HEK293 (cell line): ENCODE data around the gene RIN2.

Experiments used
- CTCF ChIA-PET: fragments of 350-600 bp; formaldehyde crosslinking; extraction: SDS; loops from one replicate; lab custom pipeline; 2021; ENCODE audit warnings: antibody characterized with exemption; lab: Yijun Ruan, JAX
- POLR2A ChIA-PET: fragments of 300-600 bp; formaldehyde crosslinking; extraction: SDS; loops from one replicate; lab custom pipeline; 2020; ENCODE audit warnings: antibody characterized with exemption, inconsistent platforms; lab: Yijun Ruan, JAX
- H3K27ac ChIP-seq: fragments of 200-500 bp; sonication (Bioruptor generic); 2 replicates; pipeline ENCODE4 v1.5.1; 2014; ENCODE audit warnings: low read depth, low read length, control low read depth, inconsistent platforms; ENCODE audit errors: extremely low read depth
- H3K36me3 ChIP-seq, 2 experiments: fragments of 200-500 bp in 1 of 2; sonication (Bioruptor generic) in 1 of 2; 1 replicate in 1 of 2; 2 replicates in 1 of 2; pipeline ENCODE4 v1.5.1; 2014 to 2017; ENCODE audit warnings: inconsistent platforms in 2 of 2, low read length in 2 of 2; ENCODE audit not compliant: control insufficient read depth in 2 of 2, insufficient read depth in 1 of 2
- H3K4me1 ChIP-seq: fragments of 200-500 bp; sonication (Bioruptor generic); 2 replicates; pipeline ENCODE4 v1.5.1; 2014; ENCODE audit warnings: mild to moderate bottlenecking, low read length, inconsistent platforms; ENCODE audit not compliant: control insufficient read depth, insufficient read depth
- H3K4me3 ChIP-seq: 2 replicates; pipeline ENCODE4 v1.5.1; 2011; ENCODE audit warnings: low read depth, mild to moderate bottlenecking, control low read depth, low read length, moderate library complexity
- H3K9me3 ChIP-seq: fragments of 200-500 bp; sonication (Bioruptor generic); 2 replicates; pipeline ENCODE4 v1.5.1; 2014; ENCODE audit warnings: low read depth, low read length, inconsistent platforms; ENCODE audit not compliant: control insufficient read depth, insufficient read depth
- OSR2 ChIP-seq: fragments of 450-650 bp; formaldehyde crosslinking; IDR thresholded peaks from 2 replicates; pipeline ENCODE4 v1.5.1; 2016; ENCODE audit warnings: missing biosample characterization, missing genetic modification characterization
- SCRT1 ChIP-seq: fragments of 450-650 bp; formaldehyde crosslinking; IDR thresholded peaks from 2 replicates; pipeline ENCODE4 v1.5.1; 2016; ENCODE audit warnings: missing biosample characterization, missing genetic modification characterization, borderline replicate concordance
- SP2 ChIP-seq: fragments of 450-650 bp; formaldehyde crosslinking; IDR thresholded peaks from 2 replicates; pipeline ENCODE4 v1.5.1; 2016; ENCODE audit warnings: missing biosample characterization, missing genetic modification characterization
- SP7 ChIP-seq: fragments of 450-650 bp; formaldehyde crosslinking; IDR thresholded peaks from 2 replicates; pipeline ENCODE4 v1.5.1; 2016; ENCODE audit warnings: missing biosample characterization, missing genetic modification characterization
- TRIM28 ChIP-seq: IDR thresholded peaks from 2 replicates; pipeline ENCODE4 v1.6.1; 2011; ENCODE audit warnings: low read length, control low read depth, borderline replicate concordance
- ZBTB11 ChIP-seq: fragments of 450-650 bp; formaldehyde crosslinking; conservative IDR thresholded peaks from 2 replicates; pipeline ENCODE4 v1.5.1; 2016; ENCODE audit warnings: low read depth, missing biosample characterization, missing genetic modification characterization
- ZBTB20 ChIP-seq: fragments of 450-650 bp; formaldehyde crosslinking; IDR thresholded peaks from 2 replicates; pipeline ENCODE4 v1.5.1; 2016; ENCODE audit warnings: missing biosample characterization, missing genetic modification characterization
- ZBTB8A ChIP-seq: fragments of 450-650 bp; formaldehyde crosslinking; IDR thresholded peaks from 2 replicates; pipeline ENCODE4 v1.5.1; 2016; ENCODE audit warnings: missing biosample characterization, missing genetic modification characterization
- ZFHX2 ChIP-seq: fragments of 450-650 bp; formaldehyde crosslinking; conservative IDR thresholded peaks from 2 replicates; pipeline ENCODE4 v1.5.1; 2016; ENCODE audit warnings: missing biosample characterization, missing genetic modification characterization
- ZNF148 ChIP-seq: fragments of 450-650 bp; formaldehyde crosslinking; IDR thresholded peaks from 2 replicates; pipeline ENCODE4 v1.5.0; 2017; ENCODE audit warnings: missing biosample characterization, missing genetic modification characterization, borderline replicate concordance
- ZNF169 ChIP-seq: fragments of 450-650 bp; formaldehyde crosslinking; IDR thresholded peaks from 2 replicates; pipeline ENCODE4 v1.5.1; 2016; ENCODE audit warnings: missing biosample characterization, missing genetic modification characterization
- ZNF214 ChIP-seq: fragments of 450-650 bp; formaldehyde crosslinking; IDR thresholded peaks from 2 replicates; pipeline ENCODE4 v1.5.1; 2017; ENCODE audit warnings: missing biosample characterization, mild to moderate bottlenecking, missing genetic modification characterization, borderline replicate concordance
- ZNF311 ChIP-seq: fragments of 450-650 bp; formaldehyde crosslinking; IDR thresholded peaks from 2 replicates; pipeline ENCODE4 v1.5.1; 2017; ENCODE audit warnings: missing biosample characterization, missing genetic modification characterization, borderline replicate concordance
- ZNF366 ChIP-seq: fragments of 450-650 bp; formaldehyde crosslinking; conservative IDR thresholded peaks from 2 replicates; pipeline ENCODE4 v1.5.1; 2016; ENCODE audit warnings: missing biosample characterization, missing genetic modification characterization
- ZNF394 ChIP-seq: fragments of 450-650 bp; formaldehyde crosslinking; IDR thresholded peaks from 2 replicates; pipeline ENCODE4 v1.5.1; 2016; ENCODE audit warnings: missing biosample characterization, missing genetic modification characterization, mild to moderate bottlenecking, moderate library complexity, borderline replicate concordance
- ZNF518A ChIP-seq: fragments of 450-650 bp; formaldehyde crosslinking; conservative IDR thresholded peaks from 2 replicates; pipeline ENCODE4 v1.5.1; 2016; ENCODE audit warnings: low read depth, missing biosample characterization, missing genetic modification characterization
- ZNF549 ChIP-seq: fragments of 450-650 bp; IDR thresholded peaks from 2 replicates; pipeline ENCODE4 v1.5.1; 2018; ENCODE audit warnings: missing biosample characterization, missing genetic modification characterization, mild to moderate bottlenecking, inconsistent platforms, moderate library complexity
- ZNF747 ChIP-seq: fragments of 450-650 bp; formaldehyde crosslinking; IDR thresholded peaks from 2 replicates; pipeline ENCODE4 v1.5.1; 2016; ENCODE audit warnings: missing biosample characterization, missing genetic modification characterization
- ZNF837 ChIP-seq: fragments of 450-650 bp; formaldehyde crosslinking; IDR thresholded peaks from 2 replicates; pipeline ENCODE4 v1.5.1; 2016; ENCODE audit warnings: missing biosample characterization, missing genetic modification characterization
- ZSCAN30 ChIP-seq: fragments of 450-650 bp; IDR thresholded peaks from 2 replicates; pipeline ENCODE4 v1.5.1; 2018; ENCODE audit warnings: missing biosample characterization, mild to moderate bottlenecking, missing genetic modification characterization, moderate library complexity
- TF ChIP-seq, protein P1 (sequence below): fragments of 450-650 bp; formaldehyde crosslinking; IDR thresholded peaks from 2 replicates; pipeline ENCODE4 v1.5.1; 2016; ENCODE audit warnings: missing biosample characterization, missing genetic modification characterization
- TF ChIP-seq, protein P2 (sequence below): fragments of 450-650 bp; formaldehyde crosslinking; IDR thresholded peaks from 2 replicates; pipeline ENCODE4 v1.5.1; 2017; ENCODE audit warnings: missing biosample characterization, mild to moderate bottlenecking, missing genetic modification characterization, moderate library complexity

RIN2 gene

GRCh38 chr20:19735446-19735845, 22.6 kb upstream of the RIN2 start:
- Histone ChIP-seq H3K9me3 (no peaks in the 10 kb centered on the region), H3K36me3 (no peaks in the 10 kb centered on the region), H3K4me3 (no peak overlapping the region), H3K27ac (no peak overlapping the region), H3K4me1 (peaks cover 3% of the 10 kb centered on the region; the same call in 1 of the 2 replicates)
- CTCF ChIA-PET, result interaction anchor here (1.0 kb wide), 1 partner anchor 43 kb away, joined by 3 read pairs; no protein-coding TSS in a partner anchor
- POLR2A ChIA-PET, result no interaction called here
- TF ChIP-seq ZBTB11 (tag by site-specific recombination) (no peak), ZNF747 (no peak), SP2 (tag by site-specific recombination) (0 out of 2 replicates have a peak, but pooled peaks have one; percentile 10), ZNF169 (tag by site-specific recombination) (no peak), ZNF214 (tag by site-specific recombination) (no peak), ZNF366 (tag by site-specific recombination) (0 out of 2 replicates have a peak, but pooled peaks have one; percentile 12), ZNF394 (tag by site-specific recombination) (peak; percentile 58; the same call in 1 of the 2 replicates), OSR2 (no peak), ZNF837 (tag by site-specific recombination) (no peak), ZNF148 (no peak), ZSCAN30 (tag by site-specific recombination) (no peak), ZBTB8A (tag by site-specific recombination) (no peak), ZFHX2 (peak; percentile 23; the same call in 1 of the 2 replicates), ZNF518A (tag by site-specific recombination) (no peak), SP7 (tag by site-specific recombination) (no peak), ZNF311 (tag by site-specific recombination) (no peak), SCRT1 (tag by site-specific recombination) (no peak), TRIM28 (peak; percentile 61; the same call in 1 of the 2 replicates), ZBTB20 (tag by site-specific recombination) (no peak), ZNF549 (tag by site-specific recombination) (no peak)
- TF ChIP-seq, protein P1, sequence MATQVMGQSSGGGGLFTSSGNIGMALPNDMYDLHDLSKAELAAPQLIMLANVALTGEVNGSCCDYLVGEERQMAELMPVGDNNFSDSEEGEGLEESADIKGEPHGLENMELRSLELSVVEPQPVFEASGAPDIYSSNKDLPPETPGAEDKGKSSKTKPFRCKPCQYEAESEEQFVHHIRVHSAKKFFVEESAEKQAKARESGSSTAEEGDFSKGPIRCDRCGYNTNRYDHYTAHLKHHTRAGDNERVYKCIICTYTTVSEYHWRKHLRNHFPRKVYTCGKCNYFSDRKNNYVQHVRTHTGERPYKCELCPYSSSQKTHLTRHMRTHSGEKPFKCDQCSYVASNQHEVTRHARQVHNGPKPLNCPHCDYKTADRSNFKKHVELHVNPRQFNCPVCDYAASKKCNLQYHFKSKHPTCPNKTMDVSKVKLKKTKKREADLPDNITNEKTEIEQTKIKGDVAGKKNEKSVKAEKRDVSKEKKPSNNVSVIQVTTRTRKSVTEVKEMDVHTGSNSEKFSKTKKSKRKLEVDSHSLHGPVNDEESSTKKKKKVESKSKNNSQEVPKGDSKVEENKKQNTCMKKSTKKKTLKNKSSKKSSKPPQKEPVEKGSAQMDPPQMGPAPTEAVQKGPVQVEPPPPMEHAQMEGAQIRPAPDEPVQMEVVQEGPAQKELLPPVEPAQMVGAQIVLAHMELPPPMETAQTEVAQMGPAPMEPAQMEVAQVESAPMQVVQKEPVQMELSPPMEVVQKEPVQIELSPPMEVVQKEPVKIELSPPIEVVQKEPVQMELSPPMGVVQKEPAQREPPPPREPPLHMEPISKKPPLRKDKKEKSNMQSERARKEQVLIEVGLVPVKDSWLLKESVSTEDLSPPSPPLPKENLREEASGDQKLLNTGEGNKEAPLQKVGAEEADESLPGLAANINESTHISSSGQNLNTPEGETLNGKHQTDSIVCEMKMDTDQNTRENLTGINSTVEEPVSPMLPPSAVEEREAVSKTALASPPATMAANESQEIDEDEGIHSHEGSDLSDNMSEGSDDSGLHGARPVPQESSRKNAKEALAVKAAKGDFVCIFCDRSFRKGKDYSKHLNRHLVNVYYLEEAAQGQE (tag by site-specific recombination), result 0 out of 2 replicates have a peak, but pooled peaks have one; percentile 23
- TF ChIP-seq, protein P2, sequence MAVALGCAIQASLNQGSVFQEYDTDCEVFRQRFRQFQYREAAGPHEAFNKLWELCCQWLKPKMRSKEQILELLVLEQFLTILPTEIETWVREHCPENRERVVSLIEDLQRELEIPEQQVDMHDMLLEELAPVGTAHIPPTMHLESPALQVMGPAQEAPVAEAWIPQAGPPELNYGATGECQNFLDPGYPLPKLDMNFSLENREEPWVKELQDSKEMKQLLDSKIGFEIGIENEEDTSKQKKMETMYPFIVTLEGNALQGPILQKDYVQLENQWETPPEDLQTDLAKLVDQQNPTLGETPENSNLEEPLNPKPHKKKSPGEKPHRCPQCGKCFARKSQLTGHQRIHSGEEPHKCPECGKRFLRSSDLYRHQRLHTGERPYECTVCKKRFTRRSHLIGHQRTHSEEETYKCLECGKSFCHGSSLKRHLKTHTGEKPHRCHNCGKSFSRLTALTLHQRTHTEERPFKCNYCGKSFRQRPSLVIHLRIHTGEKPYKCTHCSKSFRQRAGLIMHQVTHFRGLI, result no peak
